GM12878 (cell line): ENCODE measurements around the gene AKAP13. TPM values are rescaled to one million over a fixed set of nuclear protein-coding genes. Genes with fewer than 3 reads are reported as not detected.

ENCODE experiments used
- ATAC-seq: fragments of 200-7000 bp; cut with Tn5 transposase; 3 replicates; pipeline ENCODE4 v1.9.1; 2020; ENCODE audit warnings: mild to moderate bottlenecking, moderate library complexity
- BruUV-seq: library from RNA; stranded (reverse); fragments of 400-500 nt; replicated peaks from 2 replicates; lab custom pipeline; 2021; lab: Mats Ljungman, UMichigan
- CTCF ChIA-PET: fragments of 300-600 bp; sonication (Branson Sonifier 250); formaldehyde crosslinking; extraction: SDS; loops from one replicate; lab custom pipeline; 2021; ENCODE audit warnings: inconsistent platforms; lab: Yijun Ruan, JAX
- POLR2A ChIA-PET: fragments of 350-600 bp; formaldehyde crosslinking; extraction: SDS; loops from one replicate; lab custom pipeline; 2021; ENCODE audit warnings: inconsistent platforms; lab: Charles Lee
- RAD21 ChIA-PET: fragments of 300-600 bp; sonication (Branson Sonifier 250); formaldehyde crosslinking; loops from one replicate; lab custom pipeline; 2023; ENCODE audit warnings: antibody characterized with exemption; ENCODE audit not compliant: unreplicated experiment; lab: Charles Lee
- SMC1A ChIA-PET: fragments of 300-600 bp; sonication (Branson Sonifier 250); formaldehyde crosslinking; loops from one replicate; lab custom pipeline; 2023; ENCODE audit not compliant: unreplicated experiment, uncharacterized antibody; lab: Charles Lee
- DNase-seq: peaks from one replicate; pipeline ENCODE4 v3.0.0-alpha.2; 2011; ENCODE audit warnings: low read depth, low spot score
- FAIRE-seq: peaks from 3 replicates; lab custom pipeline; 2011; peaks lifted over from hg19 to GRCh38; lab: Jason Lieb, UNC
- H2AFZ ChIP-seq: 2 replicates; pipeline ENCODE4 v1.6.0; 2011; ENCODE audit warnings: low read depth, low read length, control low read depth; ENCODE audit not compliant: control insufficient read depth
- H3K27ac ChIP-seq: 2 replicates; pipeline ENCODE4 v1.5.1; 2011; ENCODE audit warnings: control low read depth; ENCODE audit not compliant: control insufficient read depth, insufficient read depth
- H3K27me3 ChIP-seq, 2 experiments: replicated peaks in 1 of 2; 2 replicates each; pipeline versions ENCODE4 v1.6.0 to v1.6.1; 2011; ENCODE audit warnings: low read length in 1 of 2; ENCODE audit not compliant: control insufficient read depth in 2 of 2, insufficient read depth in 2 of 2
- H3K36me3 ChIP-seq, 2 experiments: 2 replicates each; pipeline ENCODE4 v1.5.1; 2011; ENCODE audit warnings: low read length in 1 of 2; ENCODE audit not compliant: control insufficient read depth in 2 of 2, insufficient read depth in 2 of 2
- H3K4me1 ChIP-seq: 2 replicates; pipeline ENCODE4 v1.6.1; 2011; ENCODE audit warnings: mild to moderate bottlenecking, low read length, moderate library complexity, mixed read lengths; ENCODE audit not compliant: control insufficient read depth, insufficient read depth
- H3K4me2 ChIP-seq: 2 replicates; pipeline ENCODE4 v1.6.0; 2011; ENCODE audit warnings: control low read depth; ENCODE audit not compliant: control insufficient read depth, insufficient read depth
- H3K4me3 ChIP-seq: fragments of 200-600 bp; sonication (generic); 2 replicates; pipeline ENCODE4 v1.5.1; 2016
- H3K79me2 ChIP-seq: 2 replicates; pipeline ENCODE4 v1.6.0; 2011; ENCODE audit warnings: low read length; ENCODE audit not compliant: control insufficient read depth, insufficient read depth
- H3K9ac ChIP-seq: 2 replicates; pipeline ENCODE4 v1.8.0; 2011; ENCODE audit warnings: low read length, control low read depth, mixed read lengths; ENCODE audit not compliant: control insufficient read depth, insufficient read depth
- H3K9me3 ChIP-seq: replicated peaks from 3 replicates; pipeline ENCODE4 v1.5.1; 2011; ENCODE audit warnings: mild to moderate bottlenecking, low read length; ENCODE audit not compliant: control insufficient read depth, insufficient read depth
- H4K20me1 ChIP-seq: 2 replicates; pipeline ENCODE4 v1.6.0; 2011; ENCODE audit not compliant: control insufficient read depth, insufficient read depth
- ATF2 ChIP-seq: IDR thresholded peaks from 2 replicates; pipeline ENCODE4 v1.6.1; 2012; ENCODE audit warnings: low read length, inconsistent platforms
- BMI1 ChIP-seq: fragments of 450-650 bp; IDR thresholded peaks from 2 replicates; pipeline ENCODE4 v1.6.1; 2016; ENCODE audit warnings: mild to moderate bottlenecking, moderate library complexity, borderline replicate concordance
- CHD1 ChIP-seq: IDR thresholded peaks from 2 replicates; pipeline ENCODE4 v1.6.1; 2012; ENCODE audit warnings: low read depth, low read length, improper control_type of control experiment
- ELK1 ChIP-seq: IDR thresholded peaks from 2 replicates; pipeline ENCODE4 v1.6.1; 2012; ENCODE audit warnings: low read depth, low read length, improper control_type of control experiment
- MYC ChIP-seq: IDR thresholded peaks from 2 replicates; pipeline ENCODE4 v1.6.1; 2011; ENCODE audit warnings: mild to moderate bottlenecking, low read length, moderate library complexity, inconsistent platforms; ENCODE audit not compliant: insufficient read depth, insufficient replicate concordance, insufficient read length, severe bottlenecking
- NBN ChIP-seq: fragments of 450-650 bp; IDR thresholded peaks from 2 replicates; pipeline ENCODE4 v1.6.1; 2016
- NFYA ChIP-seq: IDR thresholded peaks from 2 replicates; pipeline ENCODE4 v1.6.1; 2011; ENCODE audit warnings: low read depth, mild to moderate bottlenecking, low read length, improper control_type of control experiment, borderline replicate concordance
- PML ChIP-seq: IDR thresholded peaks from 2 replicates; pipeline ENCODE4 v1.6.1; 2012; ENCODE audit warnings: low read length, inconsistent platforms
- POLR2AphosphoS5 ChIP-seq: IDR thresholded peaks from 2 replicates; pipeline ENCODE4 v1.6.1; 2011; ENCODE audit warnings: mild to moderate bottlenecking, low read length, inconsistent platforms
- RFX5 ChIP-seq: IDR thresholded peaks from 2 replicates; pipeline ENCODE4 v1.6.1; 2011; ENCODE audit warnings: low read depth, low read length, improper control_type of control experiment
- STAT1 ChIP-seq: fragments of 450-650 bp; conservative IDR thresholded peaks from 2 replicates; pipeline ENCODE4 v1.6.1; 2014; ENCODE audit warnings: antibody characterized with exemption, mild to moderate bottlenecking
- ZSCAN29 ChIP-seq: fragments of 450-650 bp; IDR thresholded peaks from 2 replicates; pipeline ENCODE4 v1.6.1; 2017; ENCODE audit warnings: mild to moderate bottlenecking, moderate library complexity
- WGBS: methylation state at CpG from one replicate; pipeline ENCODE4 v1.1.6; 2016; ENCODE audit warnings: low lambda C conversion rate; ENCODE audit not compliant: insufficient replicate concordance, insufficient coverage; ENCODE audit errors: missing lambda C conversion rate; 5-methylcytosine and 5-hydroxymethylcytosine counted together
- in situ Hi-C: fragments of 300-500 bp; cut with MboI; formaldehyde crosslinking; loops from 9 replicates; pipeline ENCODE4 v1.14.3; 2018; ENCODE audit warnings: mixed read lengths
- intact Hi-C: fragments of 100-400 bp; cut with micrococcal nuclease; formaldehyde crosslinking; loops from one replicate; pipeline ENCODE4 v1.14.2; 2022; ENCODE audit not compliant: unreplicated experiment
- polyA plus RNA-seq, 11 experiments: library from polyadenylated mRNA; depleted of rRNA in 4 of 11; unstranded in 6 of 11; stranded (reverse) in 5 of 11; fragments of >200 nt; fragmentation: Nextera tagmentation in 4 of 11; fragmentation: Illumina TruSeq in 1 of 11; extraction: Ambion mirVana in 4 of 11; extraction: Trizol in 1 of 11; gene quantifications; 1 replicate in 1 of 11; 2 replicates in 10 of 11; pipeline versions ENCODE4 v1.2.1 to v1.2.3, GENCODE V29; 2011 to 2016; ENCODE audit warnings: inconsistent platforms in 2 of 11, missing spikeins in 2 of 11, low read depth in 1 of 11
- total RNA-seq, 4 experiments: library from RNA; depleted of rRNA in 3 of 4; stranded (reverse); fragments of >200 nt in 3 of 4; fragmentation: Illumina TruSeq in 1 of 4; extraction: Trizol in 1 of 4; gene quantifications; 2 replicates each; pipeline versions ENCODE4 v1.2.1 to v1.2.3, GENCODE V29; 2013 to 2021
- TF ChIP-seq, protein P1 (sequence below): fragments of 450-650 bp; formaldehyde crosslinking; IDR thresholded peaks from 2 replicates; pipeline ENCODE4 v1.5.0; 2022; ENCODE audit warnings: mild to moderate bottlenecking, missing genetic modification characterization
- TF ChIP-seq, protein P2 (sequence below): fragments of 450-650 bp; IDR thresholded peaks from 2 replicates; pipeline ENCODE4 v1.6.1; 2017; ENCODE audit warnings: antibody characterized with exemption, mild to moderate bottlenecking, moderate library complexity

Gene AKAP13
- total and polyA plus RNA-seq, 10 of the 15 experiments (the other 5 are each of a cell fraction or from before 2014, with no cell fraction given), result 14.4 to 74.9 (median 55.1) TPM

- Histone ChIP-seq H4K20me1 (peaks cover 5% of the 10 kb centered on the region; the same call in 1 of the 2 replicates), H3K27ac (no peak overlapping the region), H2AFZ (no peak overlapping the region), H3K9ac (no peak overlapping the region), H3K36me3 (no peaks in the 10 kb centered on the region; a peak in 1 of 4 replicates), H3K9me3 (no peaks in the 10 kb centered on the region), H3K27me3 (no peaks in the 10 kb centered on the region), H3K4me1 (peaks cover 20% of the 10 kb centered on the region), H3K79me2 (peaks cover 10% of the 10 kb centered on the region), H3K4me3 (no peak overlapping the region), H3K4me2 (no peak overlapping the region)
- ChIA-PET SMC1A (interaction anchor here (0.7 to 11.7 kb wide), 4 partner anchors 8 to 190 kb away, joined by 3 to 147 read pairs (median 4); no protein-coding TSS in a partner anchor), CTCF (interaction anchor here (0.7 to 10.4 kb wide), 5 partner anchors 9 to 201 kb away, joined by 3 to 170 read pairs (median 4); no protein-coding TSS in a partner anchor), RAD21 (no interaction called here), POLR2A (no interaction called here)
- DNase-seq (no peak), FAIRE-seq (no peak), ATAC-seq (no peak)
- intact Hi-C loops, result no loop called here
- no TSS peak for BruUV-seq
- 94% methylated on average over 2 of the region's 2 CpGs for WGBS
- in situ Hi-C loops, result no loop called here
- TF ChIP-seq, protein P1, sequence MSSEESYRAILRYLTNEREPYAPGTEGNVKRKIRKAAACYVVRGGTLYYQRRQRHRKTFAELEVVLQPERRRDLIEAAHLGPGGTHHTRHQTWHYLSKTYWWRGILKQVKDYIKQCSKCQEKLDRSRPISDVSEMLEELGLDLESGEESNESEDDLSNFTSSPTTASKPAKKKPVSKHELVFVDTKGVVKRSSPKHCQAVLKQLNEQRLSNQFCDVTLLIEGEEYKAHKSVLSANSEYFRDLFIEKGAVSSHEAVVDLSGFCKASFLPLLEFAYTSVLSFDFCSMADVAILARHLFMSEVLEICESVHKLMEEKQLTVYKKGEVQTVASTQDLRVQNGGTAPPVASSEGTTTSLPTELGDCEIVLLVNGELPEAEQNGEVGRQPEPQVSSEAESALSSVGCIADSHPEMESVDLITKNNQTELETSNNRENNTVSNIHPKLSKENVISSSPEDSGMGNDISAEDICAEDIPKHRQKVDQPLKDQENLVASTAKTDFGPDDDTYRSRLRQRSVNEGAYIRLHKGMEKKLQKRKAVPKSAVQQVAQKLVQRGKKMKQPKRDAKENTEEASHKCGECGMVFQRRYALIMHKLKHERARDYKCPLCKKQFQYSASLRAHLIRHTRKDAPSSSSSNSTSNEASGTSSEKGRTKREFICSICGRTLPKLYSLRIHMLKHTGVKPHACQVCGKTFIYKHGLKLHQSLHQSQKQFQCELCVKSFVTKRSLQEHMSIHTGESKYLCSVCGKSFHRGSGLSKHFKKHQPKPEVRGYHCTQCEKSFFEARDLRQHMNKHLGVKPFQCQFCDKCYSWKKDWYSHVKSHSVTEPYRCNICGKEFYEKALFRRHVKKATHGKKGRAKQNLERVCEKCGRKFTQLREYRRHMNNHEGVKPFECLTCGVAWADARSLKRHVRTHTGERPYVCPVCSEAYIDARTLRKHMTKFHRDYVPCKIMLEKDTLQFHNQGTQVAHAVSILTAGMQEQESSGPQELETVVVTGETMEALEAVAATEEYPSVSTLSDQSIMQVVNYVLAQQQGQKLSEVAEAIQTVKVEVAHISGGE (CRISPR knock-in tag), result no peak
- TF ChIP-seq PML, result no peak
- TF ChIP-seq STAT1, result no peak
- no peak for TF ChIP-seq BMI1
- TF ChIP-seq NFYA, result no peak
- no peak for TF ChIP-seq ATF2
- TF ChIP-seq RFX5, result no peak
- TF ChIP-seq POLR2AphosphoS5, result no peak
- no peak for TF ChIP-seq MYC
- no peak for TF ChIP-seq NBN
- no peak for TF ChIP-seq CHD1
- no peak for TF ChIP-seq ELK1
- TF ChIP-seq ZSCAN29, result no peak
- TF ChIP-seq, protein P2, sequence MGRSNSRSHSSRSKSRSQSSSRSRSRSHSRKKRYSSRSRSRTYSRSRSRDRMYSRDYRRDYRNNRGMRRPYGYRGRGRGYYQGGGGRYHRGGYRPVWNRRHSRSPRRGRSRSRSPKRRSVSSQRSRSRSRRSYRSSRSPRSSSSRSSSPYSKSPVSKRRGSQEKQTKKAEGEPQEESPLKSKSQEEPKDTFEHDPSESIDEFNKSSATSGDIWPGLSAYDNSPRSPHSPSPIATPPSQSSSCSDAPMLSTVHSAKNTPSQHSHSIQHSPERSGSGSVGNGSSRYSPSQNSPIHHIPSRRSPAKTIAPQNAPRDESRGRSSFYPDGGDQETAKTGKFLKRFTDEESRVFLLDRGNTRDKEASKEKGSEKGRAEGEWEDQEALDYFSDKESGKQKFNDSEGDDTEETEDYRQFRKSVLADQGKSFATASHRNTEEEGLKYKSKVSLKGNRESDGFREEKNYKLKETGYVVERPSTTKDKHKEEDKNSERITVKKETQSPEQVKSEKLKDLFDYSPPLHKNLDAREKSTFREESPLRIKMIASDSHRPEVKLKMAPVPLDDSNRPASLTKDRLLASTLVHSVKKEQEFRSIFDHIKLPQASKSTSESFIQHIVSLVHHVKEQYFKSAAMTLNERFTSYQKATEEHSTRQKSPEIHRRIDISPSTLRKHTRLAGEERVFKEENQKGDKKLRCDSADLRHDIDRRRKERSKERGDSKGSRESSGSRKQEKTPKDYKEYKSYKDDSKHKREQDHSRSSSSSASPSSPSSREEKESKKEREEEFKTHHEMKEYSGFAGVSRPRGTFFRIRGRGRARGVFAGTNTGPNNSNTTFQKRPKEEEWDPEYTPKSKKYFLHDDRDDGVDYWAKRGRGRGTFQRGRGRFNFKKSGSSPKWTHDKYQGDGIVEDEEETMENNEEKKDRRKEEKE, result no peak
Measured at GRCh38 chr15:85496551-85497171, 116.3 kb downstream of the AKAP13 start.
